ENCODE results near the gene TRPV2.

DNA sequence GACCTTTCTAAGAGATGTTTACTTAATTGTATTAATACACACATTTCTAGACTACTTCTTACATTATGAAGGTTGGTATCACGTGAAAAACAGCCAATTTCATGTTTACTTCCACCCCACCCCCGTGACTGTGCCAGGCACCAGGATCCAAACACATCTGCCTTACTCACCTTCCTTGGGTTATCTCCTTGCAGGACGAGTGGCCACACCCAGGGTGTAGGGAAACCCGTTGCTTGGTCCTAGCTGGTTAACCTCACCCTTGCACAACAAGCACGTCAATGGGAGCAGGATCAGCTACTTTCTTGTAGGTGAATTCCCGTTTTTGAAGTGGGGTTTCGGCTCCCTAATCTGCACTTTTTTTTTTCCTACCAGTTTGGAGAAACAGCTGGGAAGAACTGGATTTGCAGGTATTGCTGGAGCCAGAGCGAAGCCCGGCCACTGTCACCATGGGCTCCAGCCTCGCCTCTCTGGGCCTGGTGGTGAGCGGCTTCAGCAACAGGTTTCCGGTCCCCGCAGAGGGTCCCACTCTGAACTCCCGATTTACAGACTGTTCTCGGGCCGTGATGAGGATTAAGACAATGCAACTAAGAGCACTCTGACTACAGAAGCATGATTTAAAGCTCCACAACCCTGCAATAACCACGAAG lies 36.6 kb upstream of the TRPV2 start:
- TF ChIP-seq POLR2A (IDR thresholded peaks at IDR 0.05), result no peak
- TF ChIP-seq, protein P1, sequence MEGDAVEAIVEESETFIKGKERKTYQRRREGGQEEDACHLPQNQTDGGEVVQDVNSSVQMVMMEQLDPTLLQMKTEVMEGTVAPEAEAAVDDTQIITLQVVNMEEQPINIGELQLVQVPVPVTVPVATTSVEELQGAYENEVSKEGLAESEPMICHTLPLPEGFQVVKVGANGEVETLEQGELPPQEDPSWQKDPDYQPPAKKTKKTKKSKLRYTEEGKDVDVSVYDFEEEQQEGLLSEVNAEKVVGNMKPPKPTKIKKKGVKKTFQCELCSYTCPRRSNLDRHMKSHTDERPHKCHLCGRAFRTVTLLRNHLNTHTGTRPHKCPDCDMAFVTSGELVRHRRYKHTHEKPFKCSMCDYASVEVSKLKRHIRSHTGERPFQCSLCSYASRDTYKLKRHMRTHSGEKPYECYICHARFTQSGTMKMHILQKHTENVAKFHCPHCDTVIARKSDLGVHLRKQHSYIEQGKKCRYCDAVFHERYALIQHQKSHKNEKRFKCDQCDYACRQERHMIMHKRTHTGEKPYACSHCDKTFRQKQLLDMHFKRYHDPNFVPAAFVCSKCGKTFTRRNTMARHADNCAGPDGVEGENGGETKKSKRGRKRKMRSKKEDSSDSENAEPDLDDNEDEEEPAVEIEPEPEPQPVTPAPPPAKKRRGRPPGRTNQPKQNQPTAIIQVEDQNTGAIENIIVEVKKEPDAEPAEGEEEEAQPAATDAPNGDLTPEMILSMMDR (IDR thresholded peaks at IDR 0.05 in 4 of 5, conservative IDR thresholded peaks at IDR 0.05 in 1 of 5), result no peak
